Measurements from ENCODE around the gene IPMK. TPM values are rescaled to one million over a fixed set of nuclear protein-coding genes. Genes with fewer than 3 reads are reported as not detected.

IPMK gene
- total and polyA plus RNA-seq, 12 donors, result 0.93 to 5.0 (median 2.6) TPM

GRCh38 chr10:58201704-58202103 lies 66.0 kb downstream of the IPMK start:
- H3K27me3 ChIP-seq, result no peaks in the 10 kb centered on the region
- WGBS, 2 donors, result 96 to 98% methylated on average over 2 of the region's 2 CpGs
- no peaks in the 10 kb centered on the region for H3K4me1 ChIP-seq
- intact Hi-C loops (cut with DNase I), result no loop called here
- ATAC-seq (no peak), DNase-seq (no peak)
- TF ChIP-seq, protein P1, sequence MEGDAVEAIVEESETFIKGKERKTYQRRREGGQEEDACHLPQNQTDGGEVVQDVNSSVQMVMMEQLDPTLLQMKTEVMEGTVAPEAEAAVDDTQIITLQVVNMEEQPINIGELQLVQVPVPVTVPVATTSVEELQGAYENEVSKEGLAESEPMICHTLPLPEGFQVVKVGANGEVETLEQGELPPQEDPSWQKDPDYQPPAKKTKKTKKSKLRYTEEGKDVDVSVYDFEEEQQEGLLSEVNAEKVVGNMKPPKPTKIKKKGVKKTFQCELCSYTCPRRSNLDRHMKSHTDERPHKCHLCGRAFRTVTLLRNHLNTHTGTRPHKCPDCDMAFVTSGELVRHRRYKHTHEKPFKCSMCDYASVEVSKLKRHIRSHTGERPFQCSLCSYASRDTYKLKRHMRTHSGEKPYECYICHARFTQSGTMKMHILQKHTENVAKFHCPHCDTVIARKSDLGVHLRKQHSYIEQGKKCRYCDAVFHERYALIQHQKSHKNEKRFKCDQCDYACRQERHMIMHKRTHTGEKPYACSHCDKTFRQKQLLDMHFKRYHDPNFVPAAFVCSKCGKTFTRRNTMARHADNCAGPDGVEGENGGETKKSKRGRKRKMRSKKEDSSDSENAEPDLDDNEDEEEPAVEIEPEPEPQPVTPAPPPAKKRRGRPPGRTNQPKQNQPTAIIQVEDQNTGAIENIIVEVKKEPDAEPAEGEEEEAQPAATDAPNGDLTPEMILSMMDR (IDR thresholded peaks at IDR 0.05), result no peak
- peaks cover 0 to 49% (median 0%) of the 10 kb centered on the region in 9 donors for H3K36me3 ChIP-seq
- H3K9me3 ChIP-seq, result no peaks in the 10 kb centered on the region
- no peak overlapping the region for H3K27ac ChIP-seq
- H3K4me3 ChIP-seq, result no peak overlapping the region

DNA sequence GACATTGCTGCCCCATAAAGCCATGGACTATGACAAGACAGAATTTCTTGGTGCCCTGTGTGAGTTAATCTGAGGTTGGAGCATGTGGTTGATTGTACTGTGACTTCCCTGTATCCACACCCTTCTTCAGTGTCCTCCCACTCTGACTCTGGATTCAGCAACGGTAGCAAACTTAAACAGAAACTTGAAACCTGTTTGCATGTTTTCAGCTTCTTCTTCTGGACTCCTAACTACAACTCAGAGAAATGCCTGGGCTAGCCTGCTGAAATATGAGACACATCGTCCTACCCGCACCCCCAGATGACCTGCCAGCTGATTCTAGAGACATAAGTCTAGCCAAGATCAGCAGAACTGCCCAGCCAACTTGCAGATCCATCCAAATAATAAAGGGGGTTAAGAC lies 78.4 kb downstream of the IPMK start:
- intact Hi-C loops (cut with DNase I), result no loop called here
- TF ChIP-seq, protein P1 (IDR thresholded peaks at IDR 0.05), result no peak
- Histone ChIP-seq H3K36me3 (peaks cover 0 to 17% (median 0%) of the 10 kb centered on the region in 9 donors), H3K4me3 (no peak overlapping the region), H3K27me3 (peaks cover 0 to 2% (median 0%) of the 10 kb centered on the region in 7 donors), H3K9me3 (no peaks in the 10 kb centered on the region), H3K27ac (no peak overlapping the region), H3K4me1 (no peaks in the 10 kb centered on the region)
- 35 to 37% methylated on average over 3 of the region's 3 CpGs for WGBS, 2 donors
- DNase-seq, result no peak
- peak in 1 of 8 donors; percentile 31 for ATAC-seq

- TF ChIP-seq, protein P1 (IDR thresholded peaks at IDR 0.05), result no peak
- H3K27me3 ChIP-seq, result peaks cover 0 to 6% (median 0%) of the 10 kb centered on the region in 7 donors
- ATAC-seq (no peak), DNase-seq (no peak)
- H3K27ac ChIP-seq, result no peak overlapping the region
- intact Hi-C loops (cut with DNase I), result no loop called here
- H3K4me1 ChIP-seq, result no peaks in the 10 kb centered on the region
- no peaks in the 10 kb centered on the region for H3K36me3 ChIP-seq
- H3K9me3 ChIP-seq, result no peaks in the 10 kb centered on the region
- WGBS, 2 donors, result 91 to 92% methylated on average over 7 of the region's 7 CpGs
- no peak overlapping the region for H3K4me3 ChIP-seq
Observed at GRCh38 chr10:58184120-58184670, 83.5 kb downstream of the IPMK start.

DNA sequence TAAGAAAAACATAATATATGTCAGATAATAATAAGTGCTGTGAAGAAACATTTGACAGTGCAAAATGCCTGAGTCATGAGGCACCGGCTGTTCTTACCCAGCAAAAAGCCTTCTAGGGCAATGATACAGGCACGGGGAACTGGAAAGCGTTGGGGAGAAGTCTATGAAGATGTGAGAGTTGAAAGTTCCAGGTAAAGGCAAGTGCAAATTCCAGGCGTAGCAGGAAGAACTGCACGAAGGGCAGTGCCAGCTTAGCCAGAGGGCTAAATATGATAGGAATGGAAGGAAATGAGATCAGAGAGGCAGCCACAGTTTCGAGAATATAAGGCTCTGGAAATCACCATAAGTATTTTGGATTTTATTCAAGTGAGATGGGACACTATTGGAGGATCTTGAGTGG lies 87.0 kb downstream of the IPMK start:
- intact Hi-C loops (cut with DNase I), result no loop called here
- 67 to 69% methylated on average over 6 of the region's 6 CpGs for WGBS, 2 donors
- no peak overlapping the region for H3K27ac ChIP-seq
- H3K36me3 ChIP-seq, result no peaks in the 10 kb centered on the region
- no peaks in the 10 kb centered on the region for H3K4me1 ChIP-seq
- H3K4me3 ChIP-seq, result no peak overlapping the region
- TF ChIP-seq, protein P1 (IDR thresholded peaks at IDR 0.05), result no peak
- DNase-seq (no peak), ATAC-seq (no peak)
- no peaks in the 10 kb centered on the region for H3K9me3 ChIP-seq
- peaks cover 0 to 6% (median 0%) of the 10 kb centered on the region in 7 donors for H3K27me3 ChIP-seq
